Peyer's patch (tissue), 4 donors: ENCODE results near the gene PIANP. TPM values are rescaled to one million over a fixed set of nuclear protein-coding genes. Genes with fewer than 3 reads are reported as not detected.
A peak's percentile ranks its signal among the peaks of the same experiment; 100 is the strongest.
"Not testable (repeated sequence)": the region's sequence is repeated elsewhere in the genome, so short reads cannot be mapped to it uniquely, and the experiment has no call there.

Experiments used
- DNase-seq, 3 donors: peaks; one replicate each; pipeline ENCODE4 v3.0.0-alpha.2; 2017 to 2019
- H3K27ac ChIP-seq, 4 donors: fragments of 200-600 bp; sonication (generic); one replicate each; pipeline ENCODE4 v1.5.1; 2016 to 2019
- H3K27me3 ChIP-seq, 2 donors: fragments of 200-600 bp; sonication (generic); one replicate each; pipeline ENCODE4 v1.5.1; 2019
- H3K36me3 ChIP-seq, 3 donors: fragments of 200-600 bp; sonication (generic); one replicate each; pipeline ENCODE4 v1.5.1; 2016 to 2019
- H3K4me1 ChIP-seq, 4 donors: fragments of 200-600 bp; sonication (generic); one replicate each; pipeline ENCODE4 v1.5.1; 2016 to 2019
- H3K4me3 ChIP-seq, 4 donors: fragments of 200-600 bp; sonication (generic); 1 replicate in 3 of 4; 2 replicates in 1 of 4; pipeline ENCODE4 v1.5.1; 2016 to 2019; ENCODE audit warnings: mild to moderate bottlenecking in 1 of 4
- H3K9me3 ChIP-seq, 4 donors: fragments of 200-600 bp; sonication (generic); one replicate each; pipeline ENCODE4 v1.5.1; 2016 to 2019; ENCODE audit warnings: mild to moderate bottlenecking in 1 of 4
- CTCF ChIP-seq, 6 experiments: fragments of 450-650 bp in 4 of 6; fragments of 200-600 bp in 2 of 6; sonication (generic) in 1 of 6; IDR thresholded peaks; one replicate each; pipeline ENCODE4 v1.5.1; 2017 to 2019; ENCODE audit warnings: antibody characterized with exemption in 6 of 6, mild to moderate bottlenecking in 3 of 6, moderate library complexity in 1 of 6
- POLR2A ChIP-seq, 2 donors: fragments of 450-650 bp; IDR thresholded peaks; one replicate each; pipeline ENCODE4 v1.5.1; 2017; ENCODE audit warnings: antibody characterized with exemption in 2 of 2, mild to moderate bottlenecking in 2 of 2, moderate library complexity in 2 of 2
- total RNA-seq, 4 donors: library from RNA; depleted of rRNA; stranded (reverse); fragments of >200 nt; gene quantifications; one replicate each; pipeline ENCODE4 v1.1.0, GENCODE V29; 2016

The PIANP gene
- total RNA-seq, 4 donors from 2014 or later, result not detected

GRCh38 chr12:6708960-6709394 is 8.4 kb upstream of the PIANP start:
- no peaks in the 10 kb centered on the region for H3K27me3 ChIP-seq
- H3K9me3 ChIP-seq, result no peaks in the 10 kb centered on the region
- H3K36me3 ChIP-seq, result no peaks in the 10 kb centered on the region
- H3K4me3 ChIP-seq, result no peak overlapping the region
- TF ChIP-seq POLR2A (IDR thresholded peaks at IDR 0.05) (no peak), CTCF (IDR thresholded peaks at IDR 0.05) (no peak)
- no peak for DNase-seq
- no peaks in the 10 kb centered on the region for H3K4me1 ChIP-seq
- H3K27ac ChIP-seq, result no peak overlapping the region

DNA sequence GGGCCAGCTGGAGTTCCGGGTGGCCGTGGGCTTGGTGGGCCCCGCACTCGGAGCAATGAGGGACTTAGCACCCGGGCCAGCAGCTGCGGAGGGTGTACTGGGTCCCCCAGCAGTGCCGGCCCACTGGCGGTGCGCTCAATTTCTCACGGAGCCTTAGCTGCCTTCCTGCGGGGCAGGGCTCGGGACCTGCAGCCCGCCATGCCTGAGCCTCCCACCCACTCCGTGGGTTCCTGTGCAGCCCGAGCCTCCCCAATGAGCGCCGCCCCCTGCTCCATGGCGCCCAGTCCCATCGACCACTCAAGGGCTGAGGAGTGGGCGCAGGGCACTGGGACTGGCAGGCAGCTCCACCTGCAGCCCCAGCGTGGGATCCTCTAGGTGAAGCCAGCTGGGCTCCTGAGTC is 7.7 kb upstream of the PIANP start:
- not testable (repeated sequence) for H3K9me3 ChIP-seq, H3K4me1 ChIP-seq, H3K27me3 ChIP-seq, H3K36me3 ChIP-seq, DNase-seq, H3K4me3 ChIP-seq, H3K27ac ChIP-seq

- Histone ChIP-seq H3K9me3 (no peaks in the 10 kb centered on the region), H3K27me3 (peaks cover 0 to 20% of the 10 kb centered on the region in 2 donors), H3K36me3 (no peaks in the 10 kb centered on the region), H3K4me3 (no peak overlapping the region), H3K4me1 (peaks cover 0 to 18% (median 14%) of the 10 kb centered on the region in 4 donors), H3K27ac (no peak overlapping the region)
- DNase-seq, result no peak
- TF ChIP-seq CTCF (IDR thresholded peaks at IDR 0.05), result no peak
- TF ChIP-seq POLR2A (IDR thresholded peaks at IDR 0.05), result no peak
Observed at GRCh38 chr12:6703631-6704030, 3.0 kb upstream of the PIANP start.

DNA sequence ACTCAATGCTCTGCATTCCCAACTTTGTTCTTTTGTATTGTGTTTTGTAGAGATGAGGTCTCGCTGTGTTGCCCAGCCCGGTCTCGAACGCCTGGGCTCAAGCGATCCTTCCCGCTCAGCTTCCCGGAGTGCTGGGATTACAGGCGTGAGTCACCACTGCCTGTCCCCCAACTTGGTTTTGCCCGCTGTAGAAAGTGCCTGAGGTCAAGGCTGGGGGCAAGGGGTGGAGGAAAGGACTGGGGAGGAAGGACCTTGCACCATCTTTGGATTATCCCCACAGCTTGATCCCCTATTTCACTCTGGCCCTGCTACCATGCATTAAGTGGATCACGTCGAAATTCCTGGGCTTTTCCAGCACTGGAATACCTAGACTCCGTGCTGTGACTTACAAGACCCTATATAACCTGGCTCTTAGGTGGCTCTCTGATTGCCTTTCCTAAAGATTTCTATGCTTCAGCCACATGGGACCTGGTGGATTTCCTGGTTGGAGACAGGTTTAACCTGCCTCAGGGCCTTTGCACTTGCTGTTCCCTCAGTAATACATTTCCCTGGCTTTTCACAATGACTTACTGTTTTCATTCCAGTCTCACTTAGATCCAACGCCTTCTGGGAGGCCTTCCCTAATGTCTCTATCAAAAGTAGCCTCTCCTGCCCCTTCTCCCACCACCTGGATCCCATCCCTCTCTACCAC is 608 bp upstream of the PIANP start:
- H3K27me3 ChIP-seq, result peaks cover 0 to 24% of the 10 kb centered on the region in 2 donors

DNA sequence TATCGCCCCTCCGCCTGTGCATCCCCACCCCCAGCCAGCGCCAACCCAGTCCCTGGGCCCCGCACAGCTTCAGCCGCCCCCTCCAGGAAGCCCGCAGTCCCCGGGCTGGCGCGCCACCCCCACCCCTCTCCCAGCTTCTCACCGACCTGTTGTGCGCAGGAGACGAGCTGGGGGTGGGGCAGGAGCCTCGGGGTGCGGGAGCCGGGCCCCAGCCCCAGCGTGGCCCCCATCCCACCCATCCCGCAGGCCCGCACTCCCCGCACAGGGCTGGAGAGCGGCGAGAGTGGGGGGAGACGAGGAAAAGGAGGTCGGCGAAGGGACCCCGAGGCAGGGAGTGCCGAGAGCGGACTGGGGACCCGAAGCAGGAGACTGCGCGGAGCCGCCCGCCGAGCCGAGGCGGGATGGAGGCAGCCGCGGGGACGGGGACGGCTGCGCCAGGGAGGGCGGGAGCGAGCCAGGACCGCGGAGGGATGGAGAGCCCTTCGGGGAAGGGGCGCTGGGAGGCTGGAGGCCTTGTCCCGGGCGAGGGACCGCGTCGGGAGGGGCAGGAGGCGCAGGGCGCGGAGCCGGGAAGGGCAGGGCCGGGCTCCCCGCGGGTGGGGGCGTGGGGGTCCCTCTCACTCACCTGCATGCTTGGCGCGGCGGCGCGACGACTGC is 498 bp downstream of the PIANP start:
- Histone ChIP-seq H3K36me3 (no peaks in the 10 kb centered on the region), H3K4me3 (peak overlapping the region; percentile 40 to 56 (median 50)), H3K27me3 (peaks cover 0 to 24% of the 10 kb centered on the region in 2 donors), H3K4me1 (peaks cover 0 to 20% (median 17%) of the 10 kb centered on the region in 4 donors), H3K27ac (peak overlapping the region in 2 of 4 donors; percentile 2 to 50), H3K9me3 (no peaks in the 10 kb centered on the region)
- TF ChIP-seq CTCF (IDR thresholded peaks at IDR 0.05) (no peak), POLR2A (IDR thresholded peaks at IDR 0.05) (no peak)
- DNase-seq, result no peak

More for the DNA sequence above, 608 bp upstream of the PIANP start:
- DNase-seq, result no peak
- H3K9me3 ChIP-seq, result no peaks in the 10 kb centered on the region
- TF ChIP-seq CTCF (IDR thresholded peaks at IDR 0.05) (no peak), POLR2A (IDR thresholded peaks at IDR 0.05) (no peak)
- peak overlapping the region; percentile 40 to 56 (median 50) for H3K4me3 ChIP-seq
- no peaks in the 10 kb centered on the region for H3K36me3 ChIP-seq
- no peak overlapping the region for H3K27ac ChIP-seq
- peaks cover 0 to 20% (median 17%) of the 10 kb centered on the region in 4 donors for H3K4me1 ChIP-seq
